ENCODE results near the gene FBN2.

- TF ChIP-seq ZC3H10 (CRISPR knock-in tag; IDR thresholded peaks at IDR 0.05) (no peak), ARNTL (CRISPR knock-in tag; IDR thresholded peaks at IDR 0.05; ENCODE audit: borderline replicate concordance, low read depth) (no peak), RARB (CRISPR knock-in tag; IDR thresholded peaks at IDR 0.05) (no peak)
These were observed 49.2 kb upstream of the FBN2 start for GRCh38 chr5:128587275-128587674.

Measured in SK-N-SH treated with all-trans-retinoic acid at 6 μM for 48 hours (cell line).